NCI-H1694 (cell line): ENCODE data around the gene CATSPERZ.

ENCODE experiments used
- DNase-seq: peaks from one replicate; lab custom pipeline; 2025; lab: John Stamatoyannopoulos, UW

Gene CATSPERZ

GRCh38 chr11:64342869-64343745, 42.9 kb downstream of the CATSPERZ start:
- no peak for DNase-seq

- DNase-seq, result peak; percentile 8
Observed at GRCh38 chr11:64343767-64344559, 43.8 kb downstream of the CATSPERZ start.

GRCh38 chr11:64344787-64345186, 44.6 kb downstream of the CATSPERZ start:
- DNase-seq, result no peak

- DNase-seq, result no peak
Observed at GRCh38 chr11:64347193-64347867, 47.2 kb downstream of the CATSPERZ start.

GRCh38 chr11:64348383-64349024, 48.3 kb downstream of the CATSPERZ start:
- no peak for DNase-seq

GRCh38 chr11:64349025-64349387, 48.8 kb downstream of the CATSPERZ start:
- no peak for DNase-seq

GRCh38 chr11:64349404-64349803, 49.2 kb downstream of the CATSPERZ start:
- DNase-seq, result no peak

GRCh38 chr11:64351136-64351631, 51.0 kb downstream of the CATSPERZ start:
- DNase-seq, result no peak

GRCh38 chr11:64352099-64352994, 52.2 kb downstream of the CATSPERZ start:
- DNase-seq, result no peak

GRCh38 chr11:64352995-64353714, 53.0 kb downstream of the CATSPERZ start:
- DNase-seq, result no peak

- no peak for DNase-seq
Observed at GRCh38 chr11:64353715-64354506, 53.8 kb downstream of the CATSPERZ start.
